ENCODE measurements around the gene KIF16B.

- TF ChIP-seq CTCF (IDR thresholded peaks at IDR 0.05; ENCODE audit: borderline replicate concordance, extremely low read depth, low read length, poor library complexity, severe bottlenecking) (no peak), EZH2 (IDR thresholded peaks at IDR 0.05; ENCODE audit: borderline replicate concordance, low read depth, low read length, severe bottlenecking) (no peak)
Observed at GRCh38 chr20:16405254-16405653, 168.0 kb downstream of the KIF16B start.

All from DND-41 (cell line).